Breast epithelium (tissue), 3 donors: ENCODE measurements around the gene MLLT10.

ENCODE experiments used
- POLR2AphosphoS5 ChIP-seq, 3 donors: sonication (generic); formaldehyde crosslinking; IDR thresholded peaks; one replicate each; pipeline ENCODE4 v1.6.1; 2017; ENCODE audit warnings: antibody characterized with exemption in 3 of 3
- TF ChIP-seq, protein P1 (sequence below), 3 donors: fragments of 450-650 bp; IDR thresholded peaks; one replicate each; pipeline ENCODE4 v1.5.1; 2016 to 2017; ENCODE audit warnings: antibody characterized with exemption in 3 of 3, mild to moderate bottlenecking in 3 of 3, moderate library complexity in 3 of 3

DNA sequence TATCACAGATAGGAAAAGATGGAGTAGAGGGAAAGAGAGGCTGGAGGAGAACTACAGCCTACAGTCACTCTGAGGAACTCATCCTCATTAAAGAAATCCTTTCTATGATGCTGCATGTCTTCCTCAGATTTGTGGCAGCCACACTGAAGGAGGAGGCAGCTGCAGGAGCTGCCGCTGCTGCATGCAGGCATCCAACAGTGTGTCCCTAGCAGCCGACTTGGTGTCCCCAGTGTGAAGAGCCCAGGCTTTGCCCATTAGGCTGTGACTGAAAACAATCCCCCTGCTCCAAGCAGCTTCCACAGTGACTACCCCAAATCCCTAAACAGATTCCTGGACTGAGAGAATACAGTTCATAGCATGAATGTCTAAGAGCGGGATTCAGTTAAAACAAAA lies 31.7 kb upstream of the MLLT10 start:
- TF ChIP-seq, protein P1, sequence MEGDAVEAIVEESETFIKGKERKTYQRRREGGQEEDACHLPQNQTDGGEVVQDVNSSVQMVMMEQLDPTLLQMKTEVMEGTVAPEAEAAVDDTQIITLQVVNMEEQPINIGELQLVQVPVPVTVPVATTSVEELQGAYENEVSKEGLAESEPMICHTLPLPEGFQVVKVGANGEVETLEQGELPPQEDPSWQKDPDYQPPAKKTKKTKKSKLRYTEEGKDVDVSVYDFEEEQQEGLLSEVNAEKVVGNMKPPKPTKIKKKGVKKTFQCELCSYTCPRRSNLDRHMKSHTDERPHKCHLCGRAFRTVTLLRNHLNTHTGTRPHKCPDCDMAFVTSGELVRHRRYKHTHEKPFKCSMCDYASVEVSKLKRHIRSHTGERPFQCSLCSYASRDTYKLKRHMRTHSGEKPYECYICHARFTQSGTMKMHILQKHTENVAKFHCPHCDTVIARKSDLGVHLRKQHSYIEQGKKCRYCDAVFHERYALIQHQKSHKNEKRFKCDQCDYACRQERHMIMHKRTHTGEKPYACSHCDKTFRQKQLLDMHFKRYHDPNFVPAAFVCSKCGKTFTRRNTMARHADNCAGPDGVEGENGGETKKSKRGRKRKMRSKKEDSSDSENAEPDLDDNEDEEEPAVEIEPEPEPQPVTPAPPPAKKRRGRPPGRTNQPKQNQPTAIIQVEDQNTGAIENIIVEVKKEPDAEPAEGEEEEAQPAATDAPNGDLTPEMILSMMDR (IDR thresholded peaks at IDR 0.05), result no peak
- no peak for TF ChIP-seq POLR2AphosphoS5 (IDR thresholded peaks at IDR 0.05)
